Hematopoietic multipotent progenitor cell treated with erythropoietin and hydrocortisone succinate and interleukin-3 and kit ligand, for 8 days (in vitro differentiated cells): Measurements from ENCODE around the gene RXRA.

Source experiments
- DNase-seq: peaks from one replicate; pipeline ENCODE4 v3.0.0-alpha.2; 2015

RXRA gene

DNA sequence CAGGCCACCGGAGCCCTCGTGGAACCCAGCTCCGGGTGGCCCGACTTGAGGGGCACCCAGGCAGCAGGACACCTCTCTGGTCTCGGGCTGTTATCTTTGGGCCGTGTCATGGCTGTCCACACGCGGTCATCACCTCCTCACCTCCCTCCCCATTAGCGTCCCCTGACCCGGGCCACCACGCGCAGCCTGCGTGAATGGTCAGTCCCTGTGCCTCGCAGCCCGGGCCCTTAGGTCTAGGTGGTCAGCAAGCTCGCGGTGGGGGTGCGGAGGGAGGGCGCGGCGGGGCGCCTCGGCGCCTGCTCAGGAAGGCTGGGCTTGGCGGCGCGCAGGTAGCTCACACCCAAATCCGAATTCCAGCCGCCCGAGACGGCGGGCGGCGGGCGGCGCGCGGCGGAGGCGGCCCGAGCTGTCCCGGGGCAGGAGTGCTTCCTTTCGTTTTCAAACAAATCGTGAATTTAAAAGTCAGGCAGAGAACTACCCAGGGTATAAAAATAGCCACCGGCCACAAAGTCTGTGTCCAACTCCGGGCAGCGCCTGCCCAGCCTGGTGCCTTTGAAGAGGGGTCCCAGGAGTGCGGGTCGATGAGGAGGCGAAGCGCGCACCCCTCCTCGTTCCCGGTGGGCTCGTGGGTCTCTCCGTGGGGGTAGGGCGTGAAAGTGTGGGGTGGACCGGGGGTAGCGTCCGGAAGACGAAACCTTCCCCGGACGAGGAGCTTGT is 1.0 kb upstream of the RXRA start:
- peak; percentile 22 for DNase-seq

DNA sequence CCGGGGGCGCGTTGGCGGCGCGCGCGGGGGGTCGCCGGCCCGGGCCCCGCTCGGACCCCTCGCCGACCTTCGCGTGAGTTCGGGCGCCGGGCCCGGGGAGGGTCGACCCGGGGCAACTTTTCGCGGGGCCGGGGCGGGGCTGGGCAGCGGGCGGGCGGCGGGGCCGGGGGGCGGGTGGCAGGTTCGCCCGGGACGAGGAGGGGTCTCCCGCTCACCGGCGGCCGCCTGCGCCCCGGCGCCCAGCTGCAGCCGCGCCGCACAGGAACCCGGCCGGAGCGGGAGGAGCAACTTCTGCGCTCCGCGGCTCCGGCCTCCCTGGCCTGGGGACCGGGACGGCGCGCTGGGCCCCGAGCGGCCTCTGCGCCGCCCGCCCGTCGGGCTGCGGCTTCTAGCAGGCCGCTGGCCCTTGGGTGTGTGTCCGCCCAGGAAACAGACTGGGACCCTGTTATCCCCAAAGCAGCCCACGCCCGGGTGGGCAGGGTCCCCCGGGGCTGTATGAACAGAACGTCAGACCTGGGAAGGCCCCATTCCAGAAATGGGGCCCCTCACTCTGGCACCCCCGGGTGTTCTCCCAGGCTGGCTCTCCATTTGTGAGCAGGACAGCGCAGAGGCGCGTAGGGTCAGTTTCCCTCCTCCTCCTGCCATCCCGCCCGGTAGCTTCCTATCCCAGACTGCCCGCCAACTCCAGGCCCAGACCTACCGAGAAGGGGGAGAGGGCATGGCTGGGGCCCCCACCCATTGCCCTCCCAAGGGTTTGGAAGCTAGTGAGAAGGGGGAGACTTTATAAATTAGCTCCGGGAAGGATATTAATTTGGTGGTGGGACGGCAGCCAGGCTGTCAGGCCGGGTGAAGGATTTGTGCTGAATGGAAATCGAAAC is 708 bp downstream of the RXRA start:
- DNase-seq = no peak

DNA sequence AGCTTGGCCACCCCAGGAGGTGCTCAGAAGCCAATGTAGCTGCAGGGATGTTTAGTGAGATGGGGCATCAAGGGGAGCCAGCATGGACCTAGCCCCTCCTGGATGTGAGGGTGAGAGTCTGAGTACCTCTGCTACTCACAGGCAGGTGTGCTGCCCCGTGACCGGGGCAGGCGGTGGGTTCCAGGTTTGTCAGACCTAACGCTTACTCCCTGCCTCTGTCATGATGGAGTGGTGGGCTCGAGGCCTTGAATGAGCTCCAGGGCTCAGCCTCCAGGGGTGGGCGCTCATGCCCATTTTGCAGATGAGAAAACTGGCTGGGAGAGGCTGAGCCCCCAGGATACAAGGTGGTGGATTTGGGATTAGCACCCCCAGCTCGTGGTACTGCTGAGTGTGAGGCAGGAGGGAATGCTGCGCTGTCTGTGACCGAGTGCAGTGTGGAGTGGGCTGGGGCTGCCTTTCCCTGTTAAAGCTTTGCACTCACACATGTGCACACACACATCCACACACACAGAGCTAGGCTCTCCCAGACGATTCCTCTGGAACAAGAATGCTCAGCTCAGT is 1.5 kb downstream of the RXRA start:
- no peak for DNase-seq

DNA sequence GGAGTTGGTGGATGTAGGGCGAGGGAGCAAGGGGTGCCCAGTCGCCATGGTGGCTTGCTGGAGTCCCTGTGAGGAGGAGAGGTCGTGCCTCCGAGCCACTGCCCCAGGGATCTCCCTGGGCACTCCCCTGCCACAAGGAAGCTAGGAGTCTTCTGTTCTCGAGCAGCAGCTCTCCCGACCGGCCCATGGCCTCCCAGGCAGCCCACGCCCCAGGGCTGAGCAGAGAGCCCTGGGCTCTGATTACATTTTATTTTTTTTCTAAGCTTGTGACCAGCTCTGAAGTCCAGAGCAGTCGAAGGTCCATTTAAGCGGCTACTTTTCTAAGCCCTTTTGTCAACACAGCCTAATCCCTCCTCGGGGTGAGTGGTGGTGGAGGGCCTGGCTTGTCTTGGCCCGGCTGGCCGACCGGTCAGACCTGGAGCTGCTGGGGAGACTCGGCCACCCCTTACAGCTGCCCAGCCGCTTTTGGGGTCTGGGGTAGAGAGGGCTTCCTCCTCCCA is 2.1 kb downstream of the RXRA start:
- no peak for DNase-seq

DNA sequence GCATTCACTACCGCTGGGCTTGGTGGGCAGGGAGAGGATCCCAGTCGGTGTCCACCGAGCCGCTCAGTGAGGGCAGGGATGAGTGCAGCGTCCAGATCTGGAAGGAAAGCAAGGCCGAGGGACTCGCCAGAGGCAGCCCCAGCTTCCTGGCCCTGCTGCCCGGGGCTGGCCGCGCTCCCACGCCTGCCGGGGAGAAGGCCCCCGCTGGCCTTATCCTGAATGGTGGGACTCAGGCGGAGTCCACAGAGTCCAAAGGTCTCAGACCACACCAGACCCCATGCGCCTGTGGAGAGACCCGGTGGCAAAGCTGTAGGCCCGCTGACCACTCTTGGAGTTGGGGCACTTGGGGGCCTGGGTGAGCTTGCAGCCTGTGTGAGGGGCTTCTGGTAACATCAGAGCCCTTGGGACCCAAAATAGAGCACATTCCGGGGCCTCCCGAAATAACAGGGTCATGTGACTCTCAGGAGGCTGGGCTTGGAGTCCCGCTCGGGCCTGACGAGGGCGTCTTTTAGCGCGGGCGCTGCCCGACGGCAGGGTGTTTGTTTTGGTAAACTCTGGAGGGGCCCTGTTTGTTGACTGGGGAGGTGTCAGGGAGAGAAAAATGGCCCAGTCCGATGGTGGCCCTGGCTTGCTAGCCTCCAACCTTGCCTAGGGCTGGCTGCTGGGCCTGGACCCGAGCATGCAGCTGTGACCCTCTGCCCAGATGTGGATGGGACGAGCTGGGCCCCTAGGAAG is 2.8 kb downstream of the RXRA start:
- no peak for DNase-seq

DNA sequence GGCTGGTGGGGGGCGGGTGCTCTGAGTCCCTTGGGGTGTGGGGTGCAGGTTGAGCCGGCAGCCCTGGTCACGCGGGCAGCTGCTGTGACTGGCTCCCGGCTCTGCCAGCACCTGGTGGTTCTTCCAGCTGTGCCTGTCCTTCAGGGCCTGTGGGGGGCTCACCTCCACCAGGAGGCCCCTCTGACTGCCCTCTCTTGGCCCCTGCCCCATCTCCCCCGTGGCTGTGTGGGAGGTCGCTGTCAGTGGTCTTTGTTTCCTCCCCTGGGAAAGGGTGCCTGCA is 3.3 kb downstream of the RXRA start:
- DNase-seq = no peak

DNA sequence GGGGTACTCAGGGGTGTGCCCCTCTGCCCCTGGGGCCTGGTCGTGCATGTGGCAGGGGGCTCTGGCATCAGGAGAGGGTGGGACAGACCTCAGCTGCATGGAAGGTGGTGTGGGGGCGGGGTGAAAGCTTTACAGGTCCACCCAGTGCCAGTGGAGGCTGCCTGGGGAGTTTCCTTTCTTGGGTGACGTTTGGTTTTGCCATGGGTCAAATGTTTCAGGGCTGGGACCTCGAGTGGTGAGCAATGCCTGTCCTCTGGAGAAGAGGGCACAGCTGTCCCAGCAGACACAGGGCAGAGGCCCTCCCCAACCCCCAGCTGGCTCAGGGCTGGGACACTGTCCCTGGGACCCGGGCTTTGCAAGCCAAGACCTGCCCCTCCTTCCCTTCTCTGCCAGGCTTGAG is 3.6 kb downstream of the RXRA start:
- DNase-seq = no peak

DNA sequence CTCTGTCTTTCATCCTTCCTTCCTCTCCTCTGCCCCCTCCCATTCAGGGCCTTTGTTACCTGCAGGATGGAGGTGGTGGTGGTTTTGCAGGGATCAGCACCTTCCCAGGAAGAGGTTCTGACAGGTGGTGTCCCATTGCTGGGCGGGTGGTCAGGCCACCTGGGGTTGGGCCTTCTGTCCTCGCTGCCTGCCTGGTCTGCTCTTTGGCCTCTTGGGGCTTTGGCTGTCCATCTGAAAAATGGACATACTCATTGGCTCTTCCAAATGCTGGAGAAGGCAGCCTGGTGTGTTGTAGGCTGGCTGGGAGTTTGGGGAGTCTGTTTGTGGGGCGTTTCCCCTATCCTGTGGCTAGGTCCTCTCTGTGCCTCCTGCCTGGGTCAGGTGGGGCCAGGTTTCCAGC is 4.3 kb downstream of the RXRA start:
- DNase-seq = no peak

DNA sequence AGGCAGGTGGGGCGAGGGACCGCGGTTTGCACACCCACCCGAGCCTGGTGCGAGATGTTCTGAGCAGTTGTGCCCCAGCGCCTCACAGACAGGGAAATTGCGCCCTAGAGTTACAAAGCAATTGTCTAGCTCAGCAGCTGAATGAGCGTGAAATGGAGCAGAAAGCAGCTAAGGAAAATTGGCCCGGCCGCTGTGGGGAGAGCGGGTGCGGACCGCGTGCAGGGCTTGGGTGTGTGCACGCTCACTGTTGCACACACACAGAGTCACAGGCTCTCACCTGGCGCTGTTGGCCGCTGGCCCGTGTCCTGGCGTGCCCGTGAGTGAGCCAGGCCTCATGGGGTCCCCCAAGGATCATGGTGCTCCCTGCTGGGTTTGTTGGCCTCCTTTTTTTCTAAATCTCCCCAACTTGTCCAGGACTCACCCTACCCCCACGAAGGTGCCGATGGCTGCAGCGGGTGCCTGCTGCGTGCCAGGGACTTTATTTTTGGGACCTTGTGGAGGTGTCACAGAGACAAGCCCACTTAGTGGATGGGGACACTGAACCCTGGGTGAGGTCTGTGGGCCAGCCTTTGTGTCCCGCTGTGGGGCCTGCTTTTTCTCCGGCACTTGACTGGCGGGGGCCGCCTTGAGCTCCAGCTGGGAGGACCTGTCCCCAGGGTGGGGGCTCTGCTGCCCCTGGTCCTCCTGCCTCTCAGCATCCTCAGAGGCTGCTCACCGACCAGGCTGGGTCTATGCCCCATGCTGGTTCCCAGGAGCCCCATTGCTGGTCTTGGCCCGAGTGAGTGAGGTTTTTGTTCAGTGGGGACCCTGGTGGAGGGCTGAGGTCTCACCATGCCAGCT is 5.2 kb downstream of the RXRA start:
- no peak for DNase-seq

DNA sequence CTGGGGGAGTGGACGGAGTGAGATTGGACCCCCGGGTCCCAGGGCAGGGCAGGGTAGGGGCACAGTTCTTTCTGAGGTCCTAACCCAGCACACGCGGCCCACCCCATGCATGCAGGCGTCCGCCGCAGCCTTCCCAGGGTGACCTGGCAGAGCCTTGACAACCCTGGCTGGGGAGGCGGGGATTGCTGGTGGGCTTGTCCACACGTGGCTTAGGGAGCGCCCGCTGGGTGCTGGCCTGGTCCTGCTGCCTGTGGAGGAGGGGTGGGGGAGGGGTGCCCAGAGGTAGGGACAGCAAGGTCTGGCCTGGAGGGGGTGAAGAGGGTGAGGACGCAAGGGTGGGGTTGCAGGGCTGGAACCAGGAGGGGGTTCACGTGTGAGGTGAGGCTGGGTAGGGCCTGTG is 6.0 kb downstream of the RXRA start:
- no peak for DNase-seq

DNA sequence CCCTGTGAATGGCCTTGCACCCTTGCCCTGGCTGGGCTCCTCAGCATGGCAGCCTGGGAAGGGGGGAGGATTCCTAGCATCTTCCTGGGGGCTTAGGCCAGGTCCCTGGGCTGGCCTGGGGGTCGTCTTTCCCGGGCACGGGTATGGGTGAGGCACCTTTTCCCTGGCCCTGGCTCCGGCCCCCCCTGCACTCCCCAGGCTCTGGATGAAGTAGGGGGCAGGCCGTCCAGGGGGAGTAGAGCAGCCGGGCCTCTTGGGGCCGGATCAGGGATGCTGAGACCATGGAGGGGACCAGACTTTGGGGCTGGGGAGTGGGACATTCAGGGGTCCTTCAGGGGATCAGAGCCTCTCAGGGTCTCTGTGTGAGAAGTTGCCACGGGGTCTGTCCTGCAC is 6.6 kb downstream of the RXRA start:
- no peak for DNase-seq

DNA sequence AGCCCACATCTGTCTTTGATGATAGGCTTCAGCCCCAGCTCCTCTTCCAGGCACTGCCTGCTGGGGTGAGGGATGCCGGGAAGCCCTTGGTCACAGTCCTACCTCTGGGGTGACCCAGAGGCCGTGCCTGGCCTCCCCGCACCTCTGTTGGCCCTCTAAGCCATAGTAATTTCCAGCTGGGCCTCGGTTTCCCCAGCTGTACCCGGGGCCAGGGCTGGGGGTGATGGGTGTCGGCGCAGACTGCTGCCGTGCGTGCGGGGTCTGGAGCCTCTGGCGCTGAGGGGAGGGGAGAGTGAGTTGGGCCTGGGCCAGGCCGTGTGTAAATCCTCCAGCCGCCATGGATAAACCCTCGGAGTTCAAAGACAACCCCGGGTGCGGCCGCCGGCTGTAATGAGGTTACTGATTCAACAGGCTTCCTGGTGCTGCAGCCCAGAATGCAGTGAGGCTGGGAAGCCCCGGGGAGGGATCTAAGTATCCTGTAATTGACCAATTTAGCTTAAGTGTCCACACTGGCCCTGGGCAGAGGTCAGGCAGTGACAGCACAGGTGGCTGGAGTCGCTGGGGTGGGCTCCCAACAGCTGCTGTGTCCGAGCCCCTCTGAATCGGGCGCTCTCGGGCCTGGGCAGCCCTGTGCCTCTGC is 7.1 kb downstream of the RXRA start:
- DNase-seq = no peak

DNA sequence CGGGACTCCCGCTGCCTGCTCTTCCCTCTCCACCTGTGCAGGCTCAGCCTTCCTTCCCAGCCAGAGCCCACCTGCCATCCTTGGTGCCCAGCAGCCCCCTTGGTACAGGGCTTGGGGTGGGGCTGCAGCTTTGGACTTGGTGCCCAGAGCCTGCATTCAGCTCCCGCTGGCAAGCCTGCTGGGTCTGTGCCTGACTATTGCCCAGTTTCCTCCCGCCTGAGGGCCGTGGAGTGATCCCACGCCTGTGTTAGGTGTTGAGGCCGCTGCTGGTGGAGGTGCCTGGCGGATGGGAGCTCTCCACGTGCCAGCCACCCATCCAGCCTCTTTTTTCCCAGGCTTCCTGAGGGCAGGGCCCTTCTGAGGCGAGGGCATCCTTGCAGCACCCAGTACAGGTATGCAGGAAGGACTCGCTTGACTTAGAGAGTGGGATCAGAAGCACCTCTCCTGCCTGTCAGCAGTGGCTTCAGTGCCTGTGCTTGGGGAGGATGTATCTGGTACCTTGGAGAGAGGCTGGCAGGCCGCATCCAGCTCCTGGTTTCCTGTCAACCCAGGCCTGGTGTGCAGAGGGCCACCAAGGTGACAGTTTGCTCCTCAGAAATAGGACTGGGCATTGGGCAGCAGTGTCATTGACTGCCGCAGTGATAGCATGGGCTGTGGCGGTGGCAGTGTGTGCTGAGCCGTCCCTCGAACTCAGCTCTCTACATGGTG is 7.8 kb downstream of the RXRA start:
- DNase-seq = no peak

DNA sequence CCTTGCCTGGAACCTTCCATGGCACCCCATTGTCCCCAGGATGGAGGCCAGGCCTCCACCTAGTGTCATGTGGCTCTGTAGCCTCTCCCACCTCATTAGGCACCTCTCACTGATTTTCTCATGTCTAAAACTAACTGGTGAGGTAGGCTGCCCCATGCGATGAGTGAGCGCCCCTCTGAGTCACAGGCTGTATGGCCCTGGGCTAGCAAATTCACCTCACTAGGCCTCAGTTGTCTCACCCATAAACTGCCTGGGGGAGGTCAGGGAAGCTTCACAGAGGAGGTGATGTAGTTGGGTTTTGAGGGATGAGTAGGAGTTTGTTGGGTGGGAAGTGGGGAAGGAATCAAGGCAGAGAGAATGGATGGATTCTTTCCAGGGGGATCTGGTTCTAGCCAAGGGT is 8.8 kb downstream of the RXRA start:
- DNase-seq = no peak

DNA sequence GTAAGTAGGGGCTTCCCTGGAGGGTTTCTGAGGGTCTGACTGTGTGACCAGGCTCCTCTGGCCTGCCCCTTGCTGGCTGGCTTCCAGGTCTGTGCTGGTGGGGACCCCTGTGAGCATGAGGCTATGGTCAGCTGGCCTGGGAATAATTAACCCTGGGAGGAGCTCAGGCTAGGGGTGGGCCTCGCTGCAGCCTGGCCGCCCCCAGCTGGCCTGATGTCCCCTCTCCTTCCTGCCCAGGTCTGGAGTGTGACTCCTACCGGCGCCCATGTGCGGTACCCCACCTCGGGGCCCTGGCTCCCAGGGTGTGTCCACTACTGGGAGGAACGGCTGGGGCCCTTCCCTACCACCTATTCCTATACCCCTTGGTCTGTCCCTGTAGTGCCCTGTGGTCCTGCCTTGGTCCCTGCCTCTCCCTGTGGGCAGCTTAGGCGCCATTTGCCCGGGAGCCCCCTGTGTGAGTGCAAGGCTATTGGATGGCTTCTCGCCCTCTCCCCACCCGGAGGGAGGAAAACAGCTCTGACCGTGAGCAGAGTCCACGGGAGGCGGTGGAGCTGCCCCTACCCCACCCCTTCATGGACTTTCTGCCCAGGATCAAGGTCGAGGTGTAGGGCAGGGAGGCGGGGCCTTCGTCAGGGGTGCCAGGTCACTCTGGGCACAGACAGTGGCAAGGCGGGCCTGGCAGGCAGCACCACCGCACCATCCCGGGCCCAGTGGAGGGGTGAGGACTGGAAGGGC is 9.4 kb downstream of the RXRA start:
- no peak for DNase-seq

DNA sequence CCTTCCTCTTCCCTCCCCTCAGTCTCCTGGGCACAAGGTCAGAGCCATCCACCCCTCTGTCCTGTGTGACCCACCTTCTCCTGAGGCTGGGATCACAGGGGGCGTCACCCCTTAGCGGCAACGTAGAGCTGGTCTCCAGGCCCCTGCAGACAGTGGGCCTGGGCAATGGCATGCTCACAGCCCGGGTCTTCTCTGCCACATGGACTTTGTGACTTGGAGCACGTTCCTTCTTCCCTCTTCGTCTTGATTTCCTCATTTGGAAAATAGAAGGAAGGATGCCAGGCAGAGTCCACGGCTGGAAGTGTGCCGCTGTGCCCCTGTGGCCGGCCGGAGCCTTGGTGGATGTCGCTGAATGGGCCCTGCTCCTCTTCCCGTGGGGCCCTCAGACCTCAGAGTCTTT is 10.0 kb downstream of the RXRA start:
- no peak for DNase-seq

DNA sequence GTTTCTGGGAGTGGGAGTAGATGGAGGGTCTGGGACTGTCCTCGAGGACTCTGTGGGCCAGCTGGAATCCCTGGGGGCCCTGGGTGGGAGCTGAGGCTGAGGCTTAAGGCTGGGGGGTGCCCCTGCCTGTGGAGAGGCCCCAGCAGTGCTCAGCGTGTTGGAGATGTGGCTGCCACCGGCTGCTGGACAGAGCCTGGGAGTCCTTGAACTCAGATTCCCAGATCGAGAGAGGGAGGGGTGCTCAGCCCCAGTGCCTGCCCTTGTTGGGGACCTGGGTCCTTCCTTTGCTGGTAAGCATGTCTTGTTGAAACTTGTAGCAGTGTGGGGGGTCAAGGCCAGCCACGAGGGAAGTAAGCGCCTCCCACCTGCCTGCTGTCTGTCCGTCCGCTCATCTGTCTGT is 10.7 kb downstream of the RXRA start:
- DNase-seq = no peak

DNA sequence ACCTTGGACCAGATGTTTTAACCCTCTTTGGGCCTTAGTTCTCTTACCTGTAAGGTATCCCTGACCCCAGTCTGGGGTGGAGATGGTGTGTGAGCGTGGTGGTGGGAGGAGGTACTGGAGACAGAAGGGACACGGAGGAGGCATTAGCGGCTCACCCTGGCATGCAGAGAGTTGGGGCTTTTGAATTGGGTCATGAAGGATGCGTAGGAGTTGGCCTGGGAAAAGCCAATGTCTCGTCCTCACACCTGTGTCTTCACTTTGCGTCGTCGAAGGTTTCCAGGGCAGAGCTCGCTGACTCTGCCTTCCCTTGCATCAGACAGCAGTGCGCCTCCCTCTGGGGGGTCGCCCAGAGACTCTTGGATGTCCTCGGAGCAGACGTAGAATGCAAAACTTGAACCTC is 11.2 kb downstream of the RXRA start:
- no peak for DNase-seq

DNA sequence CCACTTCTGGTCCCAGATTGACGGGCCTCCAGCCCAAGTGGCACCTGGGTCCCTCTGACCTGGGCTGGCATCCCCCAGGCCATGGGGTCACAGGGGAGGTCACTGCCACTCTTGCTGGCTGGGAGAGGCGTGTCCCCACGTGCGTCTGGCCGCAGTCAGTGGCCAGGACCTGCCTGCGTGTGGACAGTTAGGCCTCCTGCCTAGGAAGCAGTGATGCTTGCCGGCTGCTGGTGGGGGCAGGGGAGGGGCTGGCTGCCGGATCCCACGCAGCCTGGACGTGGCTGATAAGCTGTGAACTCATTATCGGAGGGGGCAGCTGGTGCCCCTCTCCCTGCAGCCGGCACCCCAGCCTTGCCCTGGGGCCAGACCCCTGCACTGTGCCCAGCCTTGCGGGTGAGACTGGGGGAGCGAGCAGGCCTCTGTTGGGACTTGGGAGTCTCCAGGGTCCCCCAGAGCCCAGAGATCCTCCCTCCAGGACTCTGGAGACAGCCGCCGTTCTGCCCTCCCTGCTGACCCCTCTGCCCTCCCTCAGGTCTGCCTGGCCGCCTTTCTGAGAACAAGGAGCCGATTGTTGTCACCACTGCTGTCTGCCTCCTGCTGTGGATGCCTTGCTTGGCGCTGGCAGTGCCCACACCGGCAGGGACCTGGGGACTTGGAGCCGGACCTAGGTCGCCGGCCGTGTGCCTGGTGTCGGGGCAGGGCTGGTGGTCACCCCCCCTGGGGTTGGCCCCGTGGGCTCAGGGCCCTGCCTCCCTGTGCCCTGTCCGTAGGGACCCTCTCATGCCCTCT is 12.3 kb downstream of the RXRA start:
- peak; percentile 96 for DNase-seq
